Activated naive CD8-positive, alpha-beta T cell (primary cell): ENCODE results near the gene ATG3.
A peak's percentile ranks its signal among the peaks of the same experiment; 100 is the strongest.
"Not testable (repeated sequence)": the region's sequence is repeated elsewhere in the genome, so short reads cannot be mapped to it uniquely, and the experiment has no call there.

Experiments
- H3K27ac Mint-ChIP-seq: one replicate; pipeline ENCODE4 v1.8.0; 2021; ENCODE audit warnings: mixed read lengths
- H3K27me3 Mint-ChIP-seq: one replicate; pipeline ENCODE4 v1.8.0; 2021; ENCODE audit warnings: mixed read lengths
- H3K36me3 Mint-ChIP-seq: one replicate; pipeline ENCODE4 v1.8.0; 2021; ENCODE audit warnings: mixed read lengths
- H3K4me1 Mint-ChIP-seq: one replicate; pipeline ENCODE4 v1.8.0; 2021; ENCODE audit warnings: low read depth, mixed read lengths
- H3K4me3 Mint-ChIP-seq: one replicate; pipeline ENCODE4 v1.8.0; 2021; ENCODE audit warnings: mild to moderate bottlenecking, mixed read lengths
- H3K9me3 Mint-ChIP-seq: one replicate; pipeline ENCODE4 v1.8.0; 2021; ENCODE audit warnings: low read depth, mixed read lengths

ATG3 gene

GRCh38 chr3:112579697-112580096, 17.9 kb upstream of the ATG3 start:
- no peak overlapping the region for H3K27ac Mint-ChIP-seq
- H3K4me1 Mint-ChIP-seq: no peaks in the 10 kb centered on the region

GRCh38 chr3:112579232-112579631, 17.5 kb upstream of the ATG3 start:
- no peaks in the 10 kb centered on the region for H3K27me3 Mint-ChIP-seq
- H3K4me1 Mint-ChIP-seq: no peaks in the 10 kb centered on the region
- no peak overlapping the region for H3K4me3 Mint-ChIP-seq
- H3K9me3 Mint-ChIP-seq: no peaks in the 10 kb centered on the region
- peaks cover 13% of the 10 kb centered on the region for H3K36me3 Mint-ChIP-seq
- no peak overlapping the region for H3K27ac Mint-ChIP-seq

More at GRCh38 chr3:112579697-112580096, 17.9 kb upstream of the ATG3 start:
- Mint-ChIP-seq H3K4me3 (no peak overlapping the region), H3K36me3 (peaks cover 13% of the 10 kb centered on the region), H3K27me3 (no peaks in the 10 kb centered on the region), H3K9me3 (no peaks in the 10 kb centered on the region)

- Mint-ChIP-seq H3K9me3 (no peaks in the 10 kb centered on the region), H3K27ac (no peak overlapping the region), H3K4me1 (peaks cover 3% of the 10 kb centered on the region), H3K4me3 (no peak overlapping the region), H3K27me3 (no peaks in the 10 kb centered on the region), H3K36me3 (peaks cover 18% of the 10 kb centered on the region)
Observed at GRCh38 chr3:112572701-112573100, 10.9 kb upstream of the ATG3 start.

GRCh38 chr3:112569265-112569664, 7.5 kb upstream of the ATG3 start:
- H3K4me1 Mint-ChIP-seq: peaks cover 8% of the 10 kb centered on the region

GRCh38 chr3:112568642-112569041, 6.9 kb upstream of the ATG3 start:
- H3K27me3 Mint-ChIP-seq: no peaks in the 10 kb centered on the region
- H3K4me3 Mint-ChIP-seq: no peak overlapping the region
- H3K4me1 Mint-ChIP-seq: peaks cover 13% of the 10 kb centered on the region
- no peak overlapping the region for H3K27ac Mint-ChIP-seq
- H3K9me3 Mint-ChIP-seq: no peaks in the 10 kb centered on the region
- H3K36me3 Mint-ChIP-seq: peaks cover 19% of the 10 kb centered on the region

More at GRCh38 chr3:112569265-112569664, 7.5 kb upstream of the ATG3 start:
- Mint-ChIP-seq H3K27ac (no peak overlapping the region), H3K9me3 (no peaks in the 10 kb centered on the region), H3K36me3 (peaks cover 21% of the 10 kb centered on the region), H3K27me3 (no peaks in the 10 kb centered on the region), H3K4me3 (no peak overlapping the region)

- no peak overlapping the region for H3K27ac Mint-ChIP-seq
Observed at GRCh38 chr3:112564940-112565305, 3.2 kb upstream of the ATG3 start.

GRCh38 chr3:112564247-112564939, 2.6 kb upstream of the ATG3 start:
- not testable (repeated sequence) for H3K27ac Mint-ChIP-seq, H3K9me3 Mint-ChIP-seq, H3K36me3 Mint-ChIP-seq, H3K27me3 Mint-ChIP-seq
- peak overlapping the region; percentile 14 for H3K4me3 Mint-ChIP-seq
- peaks cover 39% of the 10 kb centered on the region for H3K4me1 Mint-ChIP-seq

More at GRCh38 chr3:112564940-112565305, 3.2 kb upstream of the ATG3 start:
- Mint-ChIP-seq H3K27me3 (no peaks in the 10 kb centered on the region), H3K4me3 (no peak overlapping the region), H3K4me1 (peaks cover 34% of the 10 kb centered on the region), H3K36me3 (peaks cover 12% of the 10 kb centered on the region), H3K9me3 (no peaks in the 10 kb centered on the region)

- no peaks in the 10 kb centered on the region for H3K9me3 Mint-ChIP-seq
- H3K36me3 Mint-ChIP-seq: peaks cover 5% of the 10 kb centered on the region
- peaks cover 48% of the 10 kb centered on the region for H3K4me1 Mint-ChIP-seq
- peak overlapping the region; percentile 98 for H3K4me3 Mint-ChIP-seq
- peak overlapping the region; percentile 94 for H3K27ac Mint-ChIP-seq
- no peaks in the 10 kb centered on the region for H3K27me3 Mint-ChIP-seq
Observed at GRCh38 chr3:112561484-112561733, 353 bp downstream of the ATG3 start.

- Mint-ChIP-seq H3K27me3 (no peaks in the 10 kb centered on the region), H3K27ac (peak overlapping the region; percentile 94), H3K36me3 (peaks cover 7% of the 10 kb centered on the region), H3K4me1 (peaks cover 50% of the 10 kb centered on the region), H3K4me3 (peak overlapping the region; percentile 98), H3K9me3 (no peaks in the 10 kb centered on the region)
Observed at GRCh38 chr3:112560721-112561483, 860 bp downstream of the ATG3 start.

- peak overlapping the region; percentile 94 for H3K27ac Mint-ChIP-seq
- peaks cover 8% of the 10 kb centered on the region for H3K36me3 Mint-ChIP-seq
- H3K4me1 Mint-ChIP-seq: peaks cover 56% of the 10 kb centered on the region
- no peaks in the 10 kb centered on the region for H3K27me3 Mint-ChIP-seq
- H3K4me3 Mint-ChIP-seq: peak overlapping the region; percentile 98
- no peaks in the 10 kb centered on the region for H3K9me3 Mint-ChIP-seq
Observed at GRCh38 chr3:112560307-112560706, 1.5 kb downstream of the ATG3 start.

- H3K4me1 Mint-ChIP-seq: peaks cover 59% of the 10 kb centered on the region
- peaks cover 10% of the 10 kb centered on the region for H3K36me3 Mint-ChIP-seq
- no peak overlapping the region for H3K4me3 Mint-ChIP-seq
- H3K27me3 Mint-ChIP-seq: no peaks in the 10 kb centered on the region
- H3K9me3 Mint-ChIP-seq: no peaks in the 10 kb centered on the region
- H3K27ac Mint-ChIP-seq: no peak overlapping the region
Observed at GRCh38 chr3:112557976-112558375, 3.8 kb downstream of the ATG3 start.

GRCh38 chr3:112555535-112556170, 6.1 kb downstream of the ATG3 start:
- Mint-ChIP-seq H3K36me3 (peaks cover 12% of the 10 kb centered on the region), H3K9me3 (no peaks in the 10 kb centered on the region), H3K4me1 (peaks cover 61% of the 10 kb centered on the region), H3K27ac (peak overlapping the region; percentile 56), H3K27me3 (no peaks in the 10 kb centered on the region), H3K4me3 (peak overlapping the region; percentile 61)

GRCh38 chr3:112550859-112551258, 10.9 kb downstream of the ATG3 start:
- Mint-ChIP-seq H3K27ac (no peak overlapping the region), H3K4me1 (peaks cover 35% of the 10 kb centered on the region), H3K9me3 (no peaks in the 10 kb centered on the region), H3K36me3 (peaks cover 14% of the 10 kb centered on the region), H3K4me3 (no peak overlapping the region), H3K27me3 (no peaks in the 10 kb centered on the region)

- H3K36me3 Mint-ChIP-seq: peaks cover 13% of the 10 kb centered on the region
- no peak overlapping the region for H3K27ac Mint-ChIP-seq
- H3K4me1 Mint-ChIP-seq: peaks cover 11% of the 10 kb centered on the region
- no peaks in the 10 kb centered on the region for H3K9me3 Mint-ChIP-seq
- no peak overlapping the region for H3K4me3 Mint-ChIP-seq
- no peaks in the 10 kb centered on the region for H3K27me3 Mint-ChIP-seq
Observed at GRCh38 chr3:112546216-112546759, 15.5 kb downstream of the ATG3 start.
